ENCODE measurements around the gene MOAP1. TPM values are rescaled to one million over a fixed set of nuclear protein-coding genes. Genes with fewer than 3 reads are reported as not detected.

MOAP1 gene
- total and polyA plus RNA-seq, 8 donors: 0.87 to 44.1 (median 19.2) TPM

DNA sequence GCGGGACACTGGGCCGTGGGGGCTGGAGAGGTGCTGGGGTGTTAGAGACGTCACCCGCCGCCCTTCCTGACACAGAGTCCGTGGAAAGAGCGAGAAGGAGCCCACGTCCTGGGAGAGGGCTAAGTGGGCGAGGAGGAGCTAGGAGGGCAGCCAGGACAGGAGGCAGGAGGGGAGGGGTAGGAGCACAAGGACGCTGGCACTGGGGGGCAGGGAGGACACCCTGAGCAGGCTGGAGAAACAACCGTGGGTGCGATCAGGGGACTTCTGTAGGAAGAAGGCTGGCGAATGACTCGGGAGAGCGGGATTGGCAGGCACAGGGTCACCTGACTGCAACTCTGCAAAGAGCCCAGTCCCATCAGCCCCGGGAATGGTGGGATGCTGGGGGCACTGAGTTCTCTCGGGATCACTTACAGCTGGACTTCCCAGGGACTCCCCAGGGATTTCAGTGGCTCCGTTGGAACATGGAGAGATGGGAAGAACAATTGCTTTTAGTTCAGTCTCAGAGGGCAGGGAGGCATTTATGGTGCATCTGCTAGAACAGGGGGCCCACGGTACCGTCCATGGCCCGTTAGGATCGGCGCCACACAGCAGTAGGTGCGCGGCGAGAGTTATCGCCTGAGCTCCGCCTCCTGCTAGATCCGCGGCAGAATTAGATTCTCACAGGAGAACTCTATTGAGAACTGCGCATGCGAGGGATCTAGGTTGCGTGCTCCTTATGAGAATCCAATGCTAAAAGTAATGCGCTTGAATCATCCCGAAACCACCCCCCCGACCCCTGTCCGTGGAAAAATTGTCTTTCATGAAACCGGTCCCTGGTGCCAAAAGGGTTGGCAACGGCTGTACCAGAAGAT lies 46.7 kb upstream of the MOAP1 start:
- Histone ChIP-seq H3K27me3 (peaks cover 0 to 5% (median 0%) of the 10 kb centered on the region in 3 donors), H3K9me3 (no peaks in the 10 kb centered on the region), H3K36me3 (peaks cover 13 to 34% (median 33%) of the 10 kb centered on the region in 4 donors), H3K4me1 (peaks cover 6 to 17% (median 8%) of the 10 kb centered on the region in 4 donors), H3K27ac (no peak overlapping the region), H3K4me3 (peak overlapping the region; percentile 28 to 46 (median 41))
- TF ChIP-seq EP300 (IDR thresholded peaks at IDR 0.05) (no peak), POLR2AphosphoS5 (IDR thresholded peaks at IDR 0.05) (no peak), POLR2A (IDR thresholded peaks at IDR 0.05) (no peak)
- TF ChIP-seq, protein P1, sequence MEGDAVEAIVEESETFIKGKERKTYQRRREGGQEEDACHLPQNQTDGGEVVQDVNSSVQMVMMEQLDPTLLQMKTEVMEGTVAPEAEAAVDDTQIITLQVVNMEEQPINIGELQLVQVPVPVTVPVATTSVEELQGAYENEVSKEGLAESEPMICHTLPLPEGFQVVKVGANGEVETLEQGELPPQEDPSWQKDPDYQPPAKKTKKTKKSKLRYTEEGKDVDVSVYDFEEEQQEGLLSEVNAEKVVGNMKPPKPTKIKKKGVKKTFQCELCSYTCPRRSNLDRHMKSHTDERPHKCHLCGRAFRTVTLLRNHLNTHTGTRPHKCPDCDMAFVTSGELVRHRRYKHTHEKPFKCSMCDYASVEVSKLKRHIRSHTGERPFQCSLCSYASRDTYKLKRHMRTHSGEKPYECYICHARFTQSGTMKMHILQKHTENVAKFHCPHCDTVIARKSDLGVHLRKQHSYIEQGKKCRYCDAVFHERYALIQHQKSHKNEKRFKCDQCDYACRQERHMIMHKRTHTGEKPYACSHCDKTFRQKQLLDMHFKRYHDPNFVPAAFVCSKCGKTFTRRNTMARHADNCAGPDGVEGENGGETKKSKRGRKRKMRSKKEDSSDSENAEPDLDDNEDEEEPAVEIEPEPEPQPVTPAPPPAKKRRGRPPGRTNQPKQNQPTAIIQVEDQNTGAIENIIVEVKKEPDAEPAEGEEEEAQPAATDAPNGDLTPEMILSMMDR (IDR thresholded peaks at IDR 0.05): no peak
- 17 to 44% (median 26%) methylated on average over 39 of the region's 39 CpGs for WGBS, 5 donors
- peak in 1 of 2 donors; percentile 60 for DNase-seq
- intact Hi-C loops (cut with DNase I; ENCODE audit: low total_unique reads): no loop called here

DNA sequence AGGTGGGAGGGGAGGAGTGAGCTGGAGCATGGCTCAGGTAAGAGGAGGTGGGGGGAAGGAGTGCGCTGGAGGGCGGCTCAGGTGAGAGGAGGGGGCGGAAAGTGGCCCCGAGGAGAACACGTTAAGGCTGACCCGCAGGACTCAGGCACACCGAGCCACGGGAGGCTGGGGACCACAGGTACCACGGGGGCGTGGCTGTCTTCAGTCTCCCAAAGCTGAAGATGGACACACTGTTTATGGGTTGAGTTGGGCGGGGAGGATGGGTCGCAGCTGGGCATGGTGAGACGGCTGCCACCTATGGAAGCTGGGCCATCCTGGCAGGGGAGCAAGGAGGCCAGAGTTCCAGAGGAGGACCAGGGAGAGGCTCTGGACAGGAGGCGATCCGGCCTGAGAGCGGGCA lies 45.8 kb upstream of the MOAP1 start:
- TF ChIP-seq, protein P1 (IDR thresholded peaks at IDR 0.05): no peak
- no peak for TF ChIP-seq EP300 (IDR thresholded peaks at IDR 0.05)
- TF ChIP-seq POLR2A (IDR thresholded peaks at IDR 0.05): no peak
- no peak for TF ChIP-seq POLR2AphosphoS5 (IDR thresholded peaks at IDR 0.05)
- H3K4me3 ChIP-seq: no peak overlapping the region
- H3K27ac ChIP-seq: no peak overlapping the region
- peaks cover 6 to 17% (median 8%) of the 10 kb centered on the region in 4 donors for H3K4me1 ChIP-seq
- H3K36me3 ChIP-seq: peaks cover 13 to 42% (median 41%) of the 10 kb centered on the region in 4 donors
- 84 to 95% (median 91%) methylated on average over 16 of the region's 16 CpGs for WGBS, 5 donors
- H3K27me3 ChIP-seq: peaks cover 0 to 5% (median 0%) of the 10 kb centered on the region in 3 donors
- intact Hi-C loops (cut with DNase I; ENCODE audit: low total_unique reads): no loop called here
- DNase-seq: no peak
- H3K9me3 ChIP-seq: no peaks in the 10 kb centered on the region

DNA sequence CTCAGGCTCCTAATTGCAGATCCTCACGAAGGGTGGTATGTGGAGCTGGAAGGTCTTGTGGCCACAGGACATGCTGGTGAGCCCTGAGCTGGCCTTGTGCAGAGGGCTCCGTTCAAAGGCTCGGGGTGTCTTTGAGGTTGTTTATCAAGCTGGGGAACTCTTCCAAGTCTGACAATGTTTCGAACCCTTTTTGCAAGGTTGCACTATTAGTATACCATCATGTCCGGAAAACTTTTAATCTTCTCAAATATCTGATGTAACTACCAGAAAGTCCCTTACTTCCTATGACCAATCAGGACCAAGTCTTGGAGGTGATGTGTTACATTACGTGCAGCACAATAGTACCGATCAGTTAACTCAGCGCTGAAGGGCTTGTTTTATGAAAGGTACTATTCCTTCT lies 43.9 kb upstream of the MOAP1 start:
- Histone ChIP-seq H3K27me3 (peaks cover 0 to 5% (median 0%) of the 10 kb centered on the region in 3 donors), H3K9me3 (no peaks in the 10 kb centered on the region), H3K36me3 (peaks cover 23 to 62% (median 61%) of the 10 kb centered on the region in 4 donors), H3K4me1 (peaks cover 6 to 17% (median 8%) of the 10 kb centered on the region in 4 donors), H3K4me3 (no peak overlapping the region), H3K27ac (no peak overlapping the region)
- intact Hi-C loops (cut with DNase I; ENCODE audit: low total_unique reads): no loop called here
- TF ChIP-seq POLR2AphosphoS5 (IDR thresholded peaks at IDR 0.05) (no peak), POLR2A (IDR thresholded peaks at IDR 0.05) (no peak), EP300 (IDR thresholded peaks at IDR 0.05) (no peak)
- TF ChIP-seq, protein P1 (IDR thresholded peaks at IDR 0.05): no peak
- no peak for DNase-seq
- 95 to 98% (median 96%) methylated on average over 8 of the region's 8 CpGs for WGBS, 5 donors

DNA sequence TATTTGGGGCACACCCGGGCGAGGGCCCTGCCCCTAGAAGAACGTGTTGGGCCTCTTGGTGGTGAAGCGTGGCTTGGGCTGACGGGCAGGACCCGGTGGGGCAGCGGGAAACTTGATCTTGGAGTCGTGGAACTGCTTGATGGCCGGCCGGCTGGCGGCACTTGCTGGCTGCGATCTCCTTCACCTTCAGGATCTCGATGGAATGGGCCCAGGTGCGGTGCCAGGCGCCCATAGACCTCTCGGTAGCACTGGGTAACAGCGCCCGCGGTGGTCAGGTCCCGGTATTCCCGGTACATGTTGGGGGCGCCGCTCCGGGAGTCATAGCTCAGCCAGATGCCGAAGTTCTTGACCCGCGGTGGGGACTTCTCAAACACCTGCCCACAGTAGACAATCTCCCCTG lies 38.9 kb upstream of the MOAP1 start:
- no peaks in the 10 kb centered on the region for H3K27me3 ChIP-seq
- H3K27ac ChIP-seq: no peak overlapping the region
- intact Hi-C loops (cut with DNase I; ENCODE audit: low total_unique reads): no loop called here
- H3K36me3 ChIP-seq: peaks cover 49 to 100% (median 99%) of the 10 kb centered on the region in 4 donors
- no peak overlapping the region for H3K4me3 ChIP-seq
- 95 to 97% (median 96%) methylated on average over 22 to 27 of the region's 27 CpGs for WGBS, 5 donors
- H3K9me3 ChIP-seq: no peaks in the 10 kb centered on the region
- DNase-seq: no peak
- TF ChIP-seq, protein P1 (IDR thresholded peaks at IDR 0.05): no peak
- TF ChIP-seq POLR2A (IDR thresholded peaks at IDR 0.05): no peak
- TF ChIP-seq EP300 (IDR thresholded peaks at IDR 0.05): no peak
- TF ChIP-seq POLR2AphosphoS5 (IDR thresholded peaks at IDR 0.05): no peak
- H3K4me1 ChIP-seq: no peaks in the 10 kb centered on the region

All from stomach (tissue), 9 donors.